Activated CD4-positive, alpha-beta T cell treated with anti-CD3 and anti-CD28 coated beads for 4 hours (primary cell): ENCODE results near the gene ARHGAP9.
"Not testable (repeated sequence)": the region's sequence is repeated elsewhere in the genome, so short reads cannot be mapped to it uniquely, and the experiment has no call there.

Experiments used
- DNase-seq, 2 donors: peaks; one replicate each; pipeline ENCODE4 v3.0.0-alpha.2; 2020

Gene ARHGAP9

DNA sequence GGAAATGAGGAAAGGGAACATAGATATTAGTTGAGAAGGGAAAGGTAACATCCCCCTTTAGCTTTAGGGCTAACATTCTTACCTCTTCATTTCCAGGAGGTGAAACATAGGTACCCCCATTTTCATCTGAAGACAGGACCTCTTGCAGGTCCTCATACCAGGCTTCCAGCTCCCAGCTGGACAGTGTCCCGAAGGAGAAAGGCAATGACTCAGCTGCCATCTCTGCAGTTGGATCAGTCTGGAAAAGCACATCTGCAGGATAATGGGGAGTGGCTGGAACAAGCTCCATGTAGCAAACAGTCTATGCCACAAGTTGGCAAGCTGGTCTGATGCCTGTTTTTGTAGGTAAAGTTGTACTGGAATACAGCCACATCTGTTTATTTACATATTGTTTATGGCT lies 37.5 kb upstream of the ARHGAP9 start:
- DNase-seq, result no peak

DNA sequence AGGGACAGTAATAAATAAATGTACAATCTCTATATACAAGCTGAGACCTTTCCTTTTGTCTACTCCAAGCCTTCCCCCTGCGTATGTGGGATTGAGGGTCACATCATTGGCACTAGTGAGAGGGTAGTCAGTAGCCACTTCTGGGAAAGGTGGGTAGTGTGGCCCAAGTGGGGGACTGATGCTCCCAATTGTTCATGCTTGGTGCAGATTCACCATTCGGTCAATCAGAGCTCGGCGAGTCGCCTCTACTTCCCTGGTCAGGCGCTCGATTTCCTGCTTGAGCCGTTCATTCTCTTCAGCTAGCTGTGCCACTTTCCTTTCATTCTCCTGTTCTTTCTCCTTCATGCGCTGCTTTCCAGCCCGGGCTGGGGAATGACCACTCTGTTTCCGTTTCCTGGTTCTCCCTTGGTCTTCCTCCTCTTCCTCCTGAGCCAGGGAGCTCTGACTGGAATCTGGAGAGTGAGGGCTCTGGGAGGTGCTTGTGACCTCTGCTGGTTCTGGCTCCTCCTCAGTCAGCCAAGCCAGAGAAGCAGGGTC lies 37.0 kb upstream of the ARHGAP9 start:
- DNase-seq, result no peak

DNA sequence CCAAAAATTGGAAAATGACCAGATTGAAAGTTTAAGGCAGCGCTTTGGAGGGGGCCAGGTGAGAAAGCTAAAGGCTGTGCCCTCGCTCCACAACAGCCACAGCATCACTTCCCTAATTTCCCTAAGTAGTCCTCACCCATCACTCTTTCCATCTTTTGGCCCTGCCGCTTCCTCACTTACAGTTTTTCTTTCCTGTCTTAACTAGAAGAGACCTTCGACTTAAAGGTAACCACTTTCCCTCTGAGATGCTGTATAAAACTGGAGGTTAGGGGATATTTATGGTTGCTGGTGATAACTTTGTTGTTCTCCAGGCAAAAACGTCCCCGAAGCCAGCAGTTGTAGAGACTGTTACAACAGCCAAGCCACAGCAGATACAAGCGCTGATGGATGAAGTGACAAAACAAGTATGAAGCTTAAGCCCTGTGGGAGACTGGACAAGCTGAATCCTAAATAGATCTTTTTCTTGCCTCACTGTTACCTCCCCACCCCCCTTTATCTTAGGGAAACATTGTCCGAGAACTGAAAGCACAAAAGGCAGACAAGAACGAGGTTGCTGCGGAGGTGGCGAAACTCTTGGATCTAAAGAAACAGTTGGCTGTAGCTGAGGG lies 36.4 kb upstream of the ARHGAP9 start:
- no peak for DNase-seq

DNA sequence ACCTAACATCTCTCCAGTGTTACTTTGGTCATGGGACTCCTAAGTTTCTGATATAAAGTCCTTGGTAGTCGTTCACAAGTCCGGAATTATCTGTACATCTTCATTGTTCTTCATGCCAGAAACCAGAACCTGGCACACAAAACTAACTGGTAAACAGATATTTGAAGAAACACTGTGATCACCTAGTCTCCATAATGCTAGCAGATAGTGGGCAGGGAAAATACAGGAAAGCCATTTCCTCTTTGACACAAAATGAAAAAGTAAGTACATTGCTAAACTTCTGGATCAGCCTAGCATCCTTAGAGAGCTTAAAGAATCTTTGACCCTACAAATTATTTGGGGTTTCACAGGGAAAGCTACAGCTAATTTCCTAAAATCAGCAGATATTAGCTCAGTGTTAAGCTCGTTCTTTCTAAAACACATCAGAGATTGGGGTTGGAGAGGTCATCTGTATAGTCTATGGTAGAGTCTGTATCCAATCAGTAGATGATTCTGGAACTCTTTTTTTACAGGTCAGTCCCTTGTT lies 35.8 kb upstream of the ARHGAP9 start:
- no peak for DNase-seq

DNA sequence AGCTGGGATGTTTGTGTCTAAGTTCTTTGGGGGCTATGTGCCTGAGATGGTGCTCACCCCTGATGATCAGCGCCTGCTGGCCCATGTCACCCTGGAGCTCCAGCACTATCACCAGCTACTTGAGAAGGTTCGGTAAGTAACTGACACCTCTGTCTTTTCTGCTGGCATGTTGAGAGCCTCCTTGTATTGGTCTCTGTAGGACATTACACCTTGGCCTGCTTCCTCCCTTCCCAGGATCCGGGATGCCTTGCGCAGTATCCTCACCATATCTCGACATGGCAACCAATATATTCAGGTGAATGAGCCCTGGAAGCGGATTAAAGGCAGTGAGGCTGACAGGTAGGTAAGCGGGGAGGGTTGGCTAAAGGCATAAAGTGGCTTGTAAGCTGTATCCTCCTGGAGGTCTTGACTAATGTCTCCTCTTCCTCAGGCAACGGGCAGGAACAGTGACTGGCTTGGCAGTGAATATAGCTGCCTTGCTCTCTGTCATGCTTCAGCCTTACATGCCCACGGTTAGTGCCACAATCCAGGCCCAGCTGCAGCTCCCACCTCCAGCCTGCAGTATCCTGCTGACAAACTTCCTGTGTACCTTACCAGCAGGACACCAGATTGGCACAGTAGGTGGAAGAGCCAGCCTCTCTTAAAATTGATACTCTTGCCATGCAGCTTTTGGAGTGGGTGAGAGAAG lies 35.2 kb upstream of the ARHGAP9 start:
- no peak for DNase-seq

DNA sequence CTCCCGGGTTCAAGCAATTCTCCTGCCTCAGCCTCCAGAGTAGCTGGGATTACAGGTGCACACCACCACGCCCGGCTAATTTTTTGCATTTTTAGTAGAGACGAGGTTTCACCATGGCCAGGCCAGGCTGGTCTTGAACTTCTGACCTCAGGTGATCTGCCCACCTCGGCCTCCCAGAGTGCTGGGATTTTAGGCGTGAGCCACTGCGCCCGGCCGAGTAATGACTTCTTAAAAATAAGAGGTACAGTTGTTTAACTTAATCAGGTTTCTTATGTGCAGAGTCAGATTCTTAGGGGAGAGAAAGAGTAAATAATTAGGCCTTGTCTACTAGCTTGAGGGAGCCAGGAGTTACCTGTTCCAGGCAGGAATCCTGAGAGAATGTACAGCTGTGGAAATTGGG lies 34.6 kb upstream of the ARHGAP9 start:
- not testable (repeated sequence) for DNase-seq

DNA sequence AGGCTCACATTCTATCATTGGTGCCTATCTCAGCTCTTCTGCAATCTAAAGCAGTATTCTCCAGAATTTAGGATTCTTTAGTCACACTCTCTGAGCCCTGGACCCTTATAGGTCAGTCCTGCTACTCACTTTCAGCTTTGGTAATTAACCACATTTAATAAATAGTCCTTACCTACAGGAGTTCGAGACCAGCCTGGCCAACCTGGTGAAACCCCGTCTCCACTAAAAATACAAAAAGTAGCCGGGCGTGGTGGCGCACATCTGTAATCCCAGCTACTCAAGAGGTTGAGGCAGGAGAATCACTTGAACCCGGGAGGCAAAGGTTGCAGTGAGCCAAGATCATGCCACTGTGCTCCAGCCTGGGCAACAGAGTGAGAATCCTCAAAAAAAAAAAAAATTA lies 34.0 kb upstream of the ARHGAP9 start:
- DNase-seq, result not testable (repeated sequence)

DNA sequence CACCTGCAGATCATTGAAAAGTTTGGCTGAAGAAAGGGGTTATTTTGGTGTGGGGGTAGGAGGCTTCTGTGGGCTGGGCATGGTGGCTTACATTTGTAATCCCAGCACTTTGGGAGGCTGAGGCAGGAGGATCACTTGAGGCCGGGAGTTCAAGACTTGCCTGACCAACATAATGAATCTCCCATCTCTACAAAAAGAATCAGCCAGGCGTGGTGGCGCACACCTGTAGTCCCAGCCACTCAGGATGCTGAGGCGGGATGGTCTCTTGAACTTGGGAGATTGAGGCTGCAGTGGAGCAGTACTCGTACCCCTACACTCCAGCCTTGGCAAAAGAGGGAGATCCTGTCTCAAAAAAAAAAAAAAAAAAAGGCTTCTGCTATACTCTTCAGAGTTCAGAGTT lies 33.6 kb upstream of the ARHGAP9 start:
- no peak for DNase-seq

DNA sequence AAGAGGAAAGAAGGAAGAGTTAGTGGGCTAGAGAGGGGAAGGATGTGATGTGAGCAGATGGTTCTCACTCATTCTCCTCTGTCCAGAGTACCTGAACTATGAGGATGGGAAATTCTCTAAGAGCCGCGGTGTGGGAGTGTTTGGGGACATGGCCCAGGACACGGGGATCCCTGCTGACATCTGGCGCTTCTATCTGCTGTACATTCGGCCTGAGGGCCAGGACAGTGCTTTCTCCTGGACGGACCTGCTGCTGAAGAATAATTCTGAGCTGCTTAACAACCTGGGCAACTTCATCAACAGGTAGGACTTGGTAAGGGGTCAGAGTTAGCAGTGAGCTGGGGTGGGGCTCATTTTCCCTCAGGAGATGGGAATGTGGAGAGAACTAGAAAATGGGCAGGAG lies 33.0 kb upstream of the ARHGAP9 start:
- DNase-seq, result no peak

DNA sequence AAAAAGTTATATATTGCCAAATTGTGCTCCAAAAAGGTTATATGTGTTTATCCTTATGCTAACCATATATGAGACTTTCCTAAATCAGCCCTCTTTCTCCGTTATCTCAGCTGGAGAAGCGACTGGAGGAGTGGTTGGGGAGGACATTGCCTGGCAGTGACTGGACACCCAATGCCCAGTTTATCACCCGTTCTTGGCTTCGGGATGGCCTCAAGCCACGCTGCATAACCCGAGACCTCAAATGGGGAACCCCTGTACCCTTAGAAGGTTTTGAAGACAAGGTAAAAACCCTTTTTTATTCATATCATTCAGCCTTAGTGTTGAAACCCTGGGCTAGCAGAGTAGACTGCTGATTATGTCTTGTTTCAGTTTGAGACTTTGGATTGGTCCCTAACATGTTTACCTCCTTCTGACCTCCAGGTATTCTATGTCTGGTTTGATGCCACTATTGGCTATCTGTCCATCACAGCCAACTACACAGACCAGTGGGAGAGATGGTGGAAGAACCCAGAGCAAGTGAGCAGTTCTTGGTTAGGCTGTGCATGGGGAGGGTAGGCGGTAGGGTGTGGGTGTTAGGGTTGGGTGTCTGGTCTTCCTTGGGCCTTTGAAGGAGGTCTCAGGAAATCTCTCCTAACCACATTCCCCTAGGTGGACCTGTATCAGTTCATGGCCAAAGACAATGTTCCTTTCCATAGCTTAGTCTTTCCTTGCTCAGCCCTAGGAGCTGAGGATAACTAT lies 32.1 kb upstream of the ARHGAP9 start:
- no peak for DNase-seq

DNA sequence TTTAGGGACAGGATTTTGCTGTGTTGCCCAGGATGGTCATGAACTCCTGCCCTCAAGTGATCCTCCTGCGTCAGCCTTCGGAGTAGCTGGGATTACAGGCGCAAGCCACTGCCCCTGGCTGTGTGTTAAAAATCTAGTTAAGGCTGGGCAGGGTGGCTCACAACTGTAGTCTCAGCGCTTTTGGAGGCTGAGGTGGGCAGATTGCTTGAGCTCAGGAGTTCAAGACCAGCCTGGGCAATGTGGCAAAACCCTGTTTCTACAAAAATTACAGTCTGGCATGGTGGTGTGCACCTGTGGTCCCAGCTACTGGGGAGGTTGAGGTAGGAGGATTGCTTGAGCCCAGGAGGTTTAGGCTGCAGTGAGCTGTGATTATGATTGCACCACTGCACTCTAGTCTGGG lies 31.5 kb upstream of the ARHGAP9 start:
- DNase-seq, result no peak

DNA sequence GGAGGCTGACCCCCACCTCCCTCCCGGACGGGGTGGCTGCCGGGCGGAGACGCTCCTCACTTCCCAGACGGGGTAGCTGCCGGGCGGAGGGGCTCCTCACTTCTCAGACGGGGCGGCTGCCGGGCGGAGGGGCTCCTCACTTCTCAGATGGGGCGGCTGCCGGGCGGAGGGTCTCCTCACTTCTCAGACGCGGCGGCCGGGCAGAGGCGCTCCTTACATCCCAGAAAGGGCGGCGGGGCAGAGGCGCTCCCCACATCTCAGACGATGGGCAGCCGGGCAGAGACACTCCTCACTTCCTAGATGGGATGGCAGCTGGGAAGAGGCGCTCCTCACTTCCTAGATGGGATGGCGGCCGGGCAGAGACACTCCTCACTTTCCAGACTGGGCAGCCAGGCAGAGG lies 28.1 kb upstream of the ARHGAP9 start:
- not testable (repeated sequence) for DNase-seq

DNA sequence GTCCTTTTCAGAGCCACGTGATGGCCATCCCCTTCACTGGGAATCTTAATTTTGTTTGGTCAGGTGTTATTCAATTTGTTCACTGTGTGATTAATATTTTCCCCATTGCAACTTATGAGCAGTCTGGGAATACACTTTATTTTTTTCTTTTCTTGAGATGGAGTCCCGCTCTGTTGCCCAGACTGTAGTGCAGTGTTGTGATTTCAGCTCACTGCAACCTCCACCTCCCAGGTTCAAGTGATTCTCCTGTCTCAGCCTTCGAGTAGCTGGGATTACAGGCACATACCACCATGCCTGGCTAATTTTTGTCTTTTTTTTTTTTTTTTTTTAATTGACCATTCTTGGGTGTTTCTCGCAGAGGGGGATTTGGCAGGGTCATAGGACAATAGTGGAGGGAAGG lies 26.9 kb upstream of the ARHGAP9 start:
- not testable (repeated sequence) for DNase-seq

DNA sequence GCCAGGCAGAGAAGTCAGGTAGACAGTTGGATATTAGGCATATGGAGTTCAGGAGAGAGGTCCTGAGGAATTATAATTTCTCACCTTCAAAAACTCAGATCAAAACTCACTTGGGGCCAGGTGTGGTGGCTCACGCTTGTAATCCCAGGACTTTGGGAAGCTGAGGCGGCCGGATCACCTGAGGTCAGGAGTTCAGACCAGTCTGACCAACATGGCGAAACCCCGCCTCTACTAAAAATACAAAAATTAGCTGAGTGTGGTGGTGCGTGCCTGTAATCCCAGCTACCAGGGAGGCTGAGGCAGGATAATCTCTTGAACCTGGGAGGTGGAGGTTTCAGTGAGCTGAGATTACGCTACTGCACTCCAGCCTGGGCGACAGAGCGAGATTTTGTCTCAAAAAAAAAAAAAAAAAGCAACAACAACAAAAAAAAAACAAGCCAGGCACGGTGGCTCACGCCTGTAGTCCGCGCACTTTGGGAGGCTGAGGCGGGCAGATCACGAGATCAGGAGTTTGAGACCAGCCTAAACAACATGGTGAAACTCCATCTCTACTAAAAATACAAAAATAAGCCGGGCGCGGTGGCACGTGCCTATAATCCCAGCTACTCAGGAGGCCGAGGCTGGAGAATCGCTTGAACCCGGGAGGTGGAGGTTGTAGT lies 22.8 kb upstream of the ARHGAP9 start:
- not testable (repeated sequence) for DNase-seq

DNA sequence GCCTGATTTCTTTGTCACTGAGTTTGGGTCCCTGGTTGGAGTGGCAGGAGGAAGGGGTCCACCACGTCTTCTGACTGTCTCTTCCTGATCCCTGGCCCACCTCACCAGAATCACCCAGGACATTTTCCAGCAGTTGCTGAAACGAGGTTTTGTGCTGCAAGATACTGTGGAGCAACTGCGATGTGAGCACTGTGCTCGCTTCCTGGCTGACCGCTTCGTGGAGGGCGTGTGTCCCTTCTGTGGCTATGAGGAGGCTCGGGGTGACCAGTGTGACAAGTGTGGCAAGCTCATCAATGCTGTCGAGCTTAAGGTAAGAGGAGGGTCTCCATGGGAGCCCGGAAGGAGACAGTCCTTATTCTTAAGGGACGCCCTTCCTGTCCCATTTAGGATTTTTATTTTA lies 20.5 kb upstream of the ARHGAP9 start:
- DNase-seq, result no peak

DNA sequence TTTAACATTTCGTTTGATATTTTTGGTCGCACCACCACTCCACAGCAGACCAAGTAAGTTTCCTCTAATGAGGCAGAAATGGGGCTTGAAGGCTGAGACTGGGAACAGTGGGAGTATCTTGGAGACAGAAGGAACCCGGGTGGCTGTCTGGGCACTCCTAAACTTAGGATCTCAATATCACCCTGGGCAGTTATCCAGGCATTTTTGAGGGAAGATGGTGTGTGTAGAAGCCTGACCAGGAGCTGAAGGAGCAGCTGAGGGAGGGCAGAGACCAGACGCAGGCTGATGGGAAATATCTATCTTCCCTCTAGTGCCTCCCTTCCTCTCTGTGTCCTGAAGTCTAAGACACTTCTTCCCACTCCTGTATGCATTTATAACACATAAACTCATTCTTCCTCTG lies 18.9 kb upstream of the ARHGAP9 start:
- no peak for DNase-seq

DNA sequence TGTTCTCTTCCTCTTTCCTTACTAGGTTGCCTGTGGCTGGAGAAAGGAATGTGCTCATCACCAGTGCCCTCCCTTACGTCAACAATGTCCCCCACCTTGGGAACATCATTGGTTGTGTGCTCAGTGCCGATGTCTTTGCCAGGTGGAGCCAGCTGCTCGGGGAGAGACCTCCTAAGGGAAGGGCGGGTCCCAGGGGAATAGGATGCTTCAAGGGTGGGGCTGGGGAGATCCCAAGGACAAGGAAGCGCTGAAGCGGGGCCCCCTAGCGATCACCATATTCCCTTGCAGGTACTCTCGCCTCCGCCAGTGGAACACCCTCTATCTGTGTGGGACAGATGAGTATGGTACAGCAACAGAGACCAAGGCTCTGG lies 18.5 kb upstream of the ARHGAP9 start:
- no peak for DNase-seq

DNA sequence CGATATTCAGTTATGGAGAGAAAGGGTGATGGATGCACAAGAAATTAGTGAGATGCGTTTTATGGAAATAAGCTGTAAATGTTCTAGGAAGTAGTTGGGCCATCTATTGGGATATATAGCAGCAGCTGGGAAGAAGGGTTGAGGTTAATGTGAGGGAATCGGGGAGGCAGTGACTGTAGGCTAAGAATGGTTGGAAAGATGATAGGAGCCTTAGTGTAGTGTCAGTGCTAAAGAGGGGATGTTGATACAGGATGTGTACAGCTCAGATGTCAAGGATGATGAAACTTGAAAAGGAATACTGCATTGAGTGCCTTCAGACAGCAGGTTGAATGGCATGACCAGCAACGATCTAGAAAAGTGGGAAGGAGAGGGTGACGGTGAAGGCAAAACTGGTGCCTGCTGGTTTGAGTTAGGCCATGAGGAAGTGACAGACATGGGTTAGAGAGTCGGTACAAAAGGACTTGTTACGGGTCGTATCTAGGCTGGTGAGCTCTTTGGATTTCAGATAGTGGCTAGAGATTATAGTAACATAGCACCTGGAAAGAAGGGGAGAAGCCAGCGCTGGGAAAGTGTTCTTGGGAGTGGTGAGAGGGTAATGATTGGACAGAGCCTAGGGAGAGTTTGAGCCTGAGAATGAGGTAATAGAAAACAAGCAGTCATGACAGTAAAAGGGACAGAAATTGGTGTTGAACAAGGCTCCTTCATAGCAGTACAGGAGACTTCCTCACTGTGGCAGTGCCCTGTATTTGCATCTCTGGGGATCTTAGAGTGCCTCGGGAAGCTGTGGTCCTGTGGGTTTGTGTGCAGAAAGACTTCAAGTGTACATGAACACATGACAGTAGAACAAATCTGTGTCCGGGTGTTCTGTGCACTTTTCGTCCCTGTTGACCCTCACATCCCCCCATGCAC lies 17.8 kb upstream of the ARHGAP9 start:
- DNase-seq, result no peak

DNA sequence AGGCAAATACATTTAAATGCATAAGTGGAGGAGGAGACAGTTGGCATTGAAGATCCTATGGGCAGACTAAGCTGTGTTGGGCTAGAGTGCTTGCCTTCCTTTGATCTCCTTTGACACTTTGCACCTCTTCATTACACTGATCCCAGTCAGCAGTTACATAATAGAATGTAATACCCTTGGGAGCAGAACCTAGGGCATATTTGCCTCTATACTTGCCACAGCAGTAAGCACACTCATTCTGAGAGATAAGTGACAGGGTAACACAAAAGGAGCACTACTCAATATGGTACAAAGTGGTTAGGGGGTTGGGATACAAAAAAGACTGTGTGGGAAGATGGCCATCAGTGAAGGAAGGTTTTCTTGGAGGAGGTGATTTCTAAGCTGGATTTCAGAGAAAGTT lies 17.2 kb upstream of the ARHGAP9 start:
- no peak for DNase-seq

DNA sequence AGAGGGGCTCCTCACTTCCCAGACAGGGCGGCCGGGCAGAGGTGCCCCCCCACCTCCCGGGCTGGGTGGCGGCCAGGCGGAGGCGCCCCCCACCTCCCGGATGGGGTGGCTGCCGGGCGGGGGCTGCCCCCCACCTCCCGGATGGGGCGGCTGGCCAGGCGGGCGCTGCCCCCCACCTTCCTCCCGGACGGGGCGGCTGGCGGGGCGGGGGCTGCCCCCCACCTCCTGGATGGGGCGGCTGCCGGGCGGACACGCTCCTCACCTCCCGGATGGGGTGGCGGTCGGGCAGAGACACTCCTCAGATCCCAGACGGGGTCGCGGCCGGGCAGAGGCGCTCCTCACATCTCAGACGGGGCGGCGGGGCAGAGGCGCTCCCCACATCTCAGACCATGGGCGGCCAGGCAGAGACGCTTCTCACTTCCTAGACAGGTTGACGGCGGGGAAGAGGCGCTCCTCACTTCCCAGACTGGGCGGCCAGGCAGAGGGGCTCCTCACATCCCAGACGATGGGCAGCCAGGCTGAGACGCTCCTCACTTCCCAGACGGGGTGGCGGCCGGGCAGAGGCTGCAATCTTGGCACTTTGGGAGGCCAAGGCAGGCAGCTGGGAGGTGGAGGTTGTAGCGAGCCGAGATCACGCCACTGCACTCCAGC lies 15.5 kb upstream of the ARHGAP9 start:
- DNase-seq, result not testable (repeated sequence)
